NCI-H748 (cell line): ENCODE data around the gene SAPCD2.

Experiments used
- DNase-seq: peaks from one replicate; lab custom pipeline; 2025; ENCODE audit not compliant: unreplicated experiment; lab: John Stamatoyannopoulos, UW

SAPCD2 gene

GRCh38 chr9:137049544-137050449 is 20.6 kb downstream of the SAPCD2 start:
- DNase-seq: peak; percentile 75

- peak; percentile 31 for DNase-seq
These were observed 21.5 kb downstream of the SAPCD2 start for GRCh38 chr9:137048655-137049543.

GRCh38 chr9:137046088-137046787 is 24.1 kb downstream of the SAPCD2 start, which contains the start of gene NPDC1:
NPDC1 (minus strand) TSS chr9:137046177; CDS start chr9:137045989, 188 bp downstream.
- DNase-seq: peak; percentile 88

GRCh38 chr9:137045294-137046087 is 24.9 kb downstream of the SAPCD2 start:
- peak; percentile 58 for DNase-seq

GRCh38 chr9:137044502-137045177 is 25.7 kb downstream of the SAPCD2 start:
- DNase-seq: peak; percentile 48

GRCh38 chr9:137044037-137044436 is 26.3 kb downstream of the SAPCD2 start:
- no peak for DNase-seq

GRCh38 chr9:137042751-137043727 is 27.3 kb downstream of the SAPCD2 start:
- DNase-seq: no peak

GRCh38 chr9:137041124-137041523 is 29.2 kb downstream of the SAPCD2 start:
- DNase-seq: no peak

GRCh38 chr9:137040568-137040967 is 29.8 kb downstream of the SAPCD2 start:
- DNase-seq: no peak

- no peak for DNase-seq
These were observed 30.6 kb downstream of the SAPCD2 start for GRCh38 chr9:137039611-137040366.

- DNase-seq: no peak
These were observed 31.4 kb downstream of the SAPCD2 start for GRCh38 chr9:137038916-137039315.

GRCh38 chr9:137037483-137037882 is 32.9 kb downstream of the SAPCD2 start:
- DNase-seq: no peak

- DNase-seq: no peak
These were observed 33.3 kb downstream of the SAPCD2 start for GRCh38 chr9:137037035-137037434.

GRCh38 chr9:137035937-137036336 is 34.4 kb downstream of the SAPCD2 start:
- no peak for DNase-seq

- no peak for DNase-seq
These were observed 34.9 kb downstream of the SAPCD2 start for GRCh38 chr9:137035507-137035834.

- DNase-seq: peak; percentile 88
These were observed 35.4 kb downstream of the SAPCD2 start for GRCh38 chr9:137034709-137035506.
